Measurements from ENCODE around the gene MRPL51. TPM values are rescaled to one million over a fixed set of nuclear protein-coding genes. Genes with fewer than 3 reads are reported as not detected.
A peak's percentile ranks its signal among the peaks of the same experiment; 100 is the strongest.

MRPL51 gene
- polyA plus RNA-seq, 1 donor from 2014 or later, result 117 TPM

- no peaks in the 10 kb centered on the region for H3K9me2 ChIP-seq (ENCODE audit: insufficient read depth, low read length)
- peak overlapping the region; percentile 83 for H2AFZ ChIP-seq (ENCODE audit: low read depth, low read length)
- no peaks in the 10 kb centered on the region for H3K79me2 ChIP-seq (replicated peaks; ENCODE audit: insufficient read depth, low read length)
- peak overlapping the region; percentile 55 for H3K4me3 ChIP-seq (ENCODE audit: low read length)
- peak overlapping the region; percentile 34 for H3K4me2 ChIP-seq (ENCODE audit: low read length)
- no peaks in the 10 kb centered on the region for H3K27me3 ChIP-seq (ENCODE audit: insufficient read depth, low read depth, low read length)
- H3K36me3 ChIP-seq (ENCODE audit: insufficient read depth, low read length), result no peaks in the 10 kb centered on the region
- TF ChIP-seq MXI1 (conservative IDR thresholded peaks at IDR 0.05; ENCODE audit: poor library complexity, severe bottlenecking) (no peak), EZH2 (IDR thresholded peaks at IDR 0.05; ENCODE audit: borderline replicate concordance, insufficient read depth, low read length, poor library complexity, severe bottlenecking) (no peak), REST (IDR thresholded peaks at IDR 0.05; ENCODE audit: borderline replicate concordance) (no peak), POLR2AphosphoS5 (IDR thresholded peaks at IDR 0.05) (no peak), SMC3 (conservative IDR thresholded peaks at IDR 0.05; ENCODE audit: poor library complexity) (no peak), EP300 (conservative IDR thresholded peaks at IDR 0.05; ENCODE audit: poor library complexity, severe bottlenecking) (no peak), TAF1 (IDR thresholded peaks at IDR 0.05; ENCODE audit: low read depth) (no peak), RAD21 (conservative IDR thresholded peaks at IDR 0.05) (no peak)
- TF ChIP-seq, protein P1, sequence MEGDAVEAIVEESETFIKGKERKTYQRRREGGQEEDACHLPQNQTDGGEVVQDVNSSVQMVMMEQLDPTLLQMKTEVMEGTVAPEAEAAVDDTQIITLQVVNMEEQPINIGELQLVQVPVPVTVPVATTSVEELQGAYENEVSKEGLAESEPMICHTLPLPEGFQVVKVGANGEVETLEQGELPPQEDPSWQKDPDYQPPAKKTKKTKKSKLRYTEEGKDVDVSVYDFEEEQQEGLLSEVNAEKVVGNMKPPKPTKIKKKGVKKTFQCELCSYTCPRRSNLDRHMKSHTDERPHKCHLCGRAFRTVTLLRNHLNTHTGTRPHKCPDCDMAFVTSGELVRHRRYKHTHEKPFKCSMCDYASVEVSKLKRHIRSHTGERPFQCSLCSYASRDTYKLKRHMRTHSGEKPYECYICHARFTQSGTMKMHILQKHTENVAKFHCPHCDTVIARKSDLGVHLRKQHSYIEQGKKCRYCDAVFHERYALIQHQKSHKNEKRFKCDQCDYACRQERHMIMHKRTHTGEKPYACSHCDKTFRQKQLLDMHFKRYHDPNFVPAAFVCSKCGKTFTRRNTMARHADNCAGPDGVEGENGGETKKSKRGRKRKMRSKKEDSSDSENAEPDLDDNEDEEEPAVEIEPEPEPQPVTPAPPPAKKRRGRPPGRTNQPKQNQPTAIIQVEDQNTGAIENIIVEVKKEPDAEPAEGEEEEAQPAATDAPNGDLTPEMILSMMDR (IDR thresholded peaks at IDR 0.05; ENCODE audit: poor library complexity, severe bottlenecking), result no peak
- no peaks in the 10 kb centered on the region for H4K20me1 ChIP-seq (ENCODE audit: insufficient read depth)
- peak overlapping the region; percentile 58 for H3K27ac ChIP-seq (ENCODE audit: low read length)
- peak overlapping the region; percentile 70 for H3K9ac ChIP-seq (ENCODE audit: low read length)
- H3F3A ChIP-seq (ENCODE audit: insufficient read depth, low read length, poor library complexity, severe bottlenecking), result no peaks in the 10 kb centered on the region
- H3K9me3 ChIP-seq (ENCODE audit: low read length), result no peaks in the 10 kb centered on the region
These were observed 42.2 kb downstream of the MRPL51 start for GRCh38 chr12:6450869-6451347.

DNA sequence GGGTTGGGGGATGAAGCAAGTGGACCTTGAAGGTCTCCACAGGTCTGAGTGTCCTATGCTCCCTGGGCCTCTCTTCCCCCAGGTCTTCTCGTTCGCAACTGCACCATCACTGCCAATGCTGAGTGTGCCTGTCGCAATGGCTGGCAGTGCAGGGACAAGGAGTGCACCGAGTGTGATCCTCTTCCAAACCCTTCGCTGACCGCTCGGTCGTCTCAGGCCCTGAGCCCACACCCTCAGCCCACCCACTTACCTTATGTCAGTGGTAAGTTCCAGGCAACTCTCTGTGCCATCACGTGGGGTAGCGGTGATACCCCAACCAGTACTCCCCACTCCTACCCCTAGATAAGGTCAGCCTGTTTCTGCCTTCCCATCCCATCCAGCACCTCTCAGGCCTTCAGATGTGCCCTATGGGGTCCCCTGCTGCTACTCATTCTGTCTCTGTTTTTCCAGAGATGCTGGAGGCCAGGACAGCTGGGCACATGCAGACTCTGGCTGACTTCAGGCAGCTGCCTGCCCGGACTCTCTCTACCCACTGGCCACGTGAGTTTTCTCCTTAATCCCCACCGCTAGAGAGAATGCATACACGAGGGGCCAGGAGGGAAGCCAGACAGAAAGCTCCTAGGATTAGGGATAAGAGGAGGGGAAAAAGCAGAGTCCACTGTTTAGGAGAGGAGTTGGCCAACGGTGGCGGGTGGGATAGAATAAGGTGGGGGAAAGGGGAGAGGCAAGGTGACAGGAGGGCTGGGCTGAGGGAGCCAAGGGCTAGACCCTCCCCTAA, 42.8 kb downstream of the MRPL51 start:
- no peaks in the 10 kb centered on the region for H3F3A ChIP-seq (ENCODE audit: insufficient read depth, low read length, poor library complexity, severe bottlenecking)
- no peak for TF ChIP-seq MXI1 (conservative IDR thresholded peaks at IDR 0.05; ENCODE audit: poor library complexity, severe bottlenecking)
- TF ChIP-seq TAF1 (IDR thresholded peaks at IDR 0.05; ENCODE audit: low read depth), result no peak
- no peak for TF ChIP-seq SMC3 (conservative IDR thresholded peaks at IDR 0.05; ENCODE audit: poor library complexity)
- TF ChIP-seq EP300 (conservative IDR thresholded peaks at IDR 0.05; ENCODE audit: poor library complexity, severe bottlenecking), result no peak
- TF ChIP-seq EZH2 (IDR thresholded peaks at IDR 0.05; ENCODE audit: borderline replicate concordance, insufficient read depth, low read length, poor library complexity, severe bottlenecking), result no peak
- no peak for TF ChIP-seq RAD21 (conservative IDR thresholded peaks at IDR 0.05)
- TF ChIP-seq POLR2AphosphoS5 (IDR thresholded peaks at IDR 0.05), result no peak
- TF ChIP-seq REST (IDR thresholded peaks at IDR 0.05; ENCODE audit: borderline replicate concordance), result no peak
- TF ChIP-seq, protein P1 (IDR thresholded peaks at IDR 0.05; ENCODE audit: poor library complexity, severe bottlenecking), result no peak
- H3K36me3 ChIP-seq (ENCODE audit: insufficient read depth, low read length), result no peaks in the 10 kb centered on the region
- no peaks in the 10 kb centered on the region for H3K27me3 ChIP-seq (ENCODE audit: insufficient read depth, low read depth, low read length)
- H3K9me3 ChIP-seq (ENCODE audit: low read length), result no peaks in the 10 kb centered on the region
- no peak overlapping the region for H3K4me2 ChIP-seq (ENCODE audit: low read length)
- no peak overlapping the region for H3K27ac ChIP-seq (ENCODE audit: low read length)
- no peaks in the 10 kb centered on the region for H3K9me2 ChIP-seq (ENCODE audit: insufficient read depth, low read length)
- no peaks in the 10 kb centered on the region for H3K79me2 ChIP-seq (replicated peaks; ENCODE audit: insufficient read depth, low read length)
- peak overlapping the region; percentile 83 for H2AFZ ChIP-seq (ENCODE audit: low read depth, low read length)
- peak overlapping the region; percentile 55 for H3K4me3 ChIP-seq (ENCODE audit: low read length)
- no peaks in the 10 kb centered on the region for H4K20me1 ChIP-seq (ENCODE audit: insufficient read depth)
- H3K9ac ChIP-seq (ENCODE audit: low read length), result peak overlapping the region; percentile 70

Data from neural cell (in vitro differentiated cells).